Gastrocnemius medialis (tissue), 4 donors: ENCODE measurements around the gene MYT1. TPM values are rescaled to one million over a fixed set of nuclear protein-coding genes. Genes with fewer than 3 reads are reported as not detected.
A peak's percentile ranks its signal among the peaks of the same experiment; 100 is the strongest.

Experiments
- ATAC-seq, 2 donors: fragments of 150-250 bp; one replicate each; pipeline ENCODE4 v1.9.1; 2016
- DNase-seq, 2 donors: peaks; one replicate each; pipeline ENCODE4 v3.0.0-alpha.2; 2019
- H3K27ac ChIP-seq, 4 donors: fragments of 200-600 bp; sonication (generic); 1 replicate in 1 of 4; 2 replicates in 3 of 4; pipeline ENCODE4 v1.5.1; 2016 to 2018; ENCODE audit warnings: mild to moderate bottlenecking in 2 of 4, moderate library complexity in 1 of 4
- H3K27me3 ChIP-seq, 3 donors: fragments of 200-600 bp; sonication (generic) in 2 of 3; 1 replicate in 1 of 3; 2 replicates in 2 of 3; pipeline versions ENCODE4 v1.5.1 to v1.6.0; 2016 to 2019; ENCODE audit warnings: mild to moderate bottlenecking in 1 of 3, moderate library complexity in 1 of 3
- H3K36me3 ChIP-seq, 2 donors: fragments of 200-600 bp; sonication (generic) in 1 of 2; one replicate each; pipeline ENCODE4 v1.5.1; 2017 to 2018
- H3K4me1 ChIP-seq, 2 donors: fragments of 200-600 bp; sonication (generic) in 1 of 2; one replicate each; pipeline ENCODE4 v1.5.1; 2016 to 2017; ENCODE audit warnings: mild to moderate bottlenecking in 2 of 2
- H3K4me3 ChIP-seq, 4 donors: fragments of 200-600 bp; sonication (generic) in 3 of 4; 1 replicate in 1 of 4; 2 replicates in 3 of 4; pipeline ENCODE4 v1.5.1; 2016 to 2019; ENCODE audit warnings: mild to moderate bottlenecking in 2 of 4
- H3K9me3 ChIP-seq, 3 donors: fragments of 200-600 bp; sonication (generic) in 2 of 3; 1 replicate in 1 of 3; 2 replicates in 2 of 3; pipeline ENCODE4 v1.5.1; 2016 to 2019
- CTCF ChIP-seq, 5 experiments: fragments of 450-650 bp in 3 of 5; fragments of 200-600 bp in 2 of 5; sonication (generic) in 2 of 5; IDR thresholded peaks in 4 of 5; conservative IDR thresholded peaks in 1 of 5; 1 replicate in 4 of 5; 2 replicates in 1 of 5; pipeline ENCODE4 v1.5.1; 2016 to 2019; ENCODE audit warnings: antibody characterized with exemption in 5 of 5, mild to moderate bottlenecking in 3 of 5, moderate library complexity in 3 of 5
- POLR2A ChIP-seq, 2 donors: fragments of 450-650 bp; IDR thresholded peaks; one replicate each; pipeline ENCODE4 v1.6.1; 2017; ENCODE audit warnings: antibody characterized with exemption in 2 of 2, mild to moderate bottlenecking in 2 of 2, moderate library complexity in 2 of 2
- in situ Hi-C, 4 donors: fragments of 200-750 bp; cut with MboI; loops; one replicate each; pipeline versions ENCODE4 v1.15.0 to v1.8.0; 2017; ENCODE audit warnings: low sequenced_read_pairs in 4 of 4
- intact Hi-C: fragments of 100-400 bp; cut with DNase I; formaldehyde crosslinking; loops from one replicate; pipeline ENCODE4 v1.15.1; 2023; ENCODE audit warnings: low total_unique reads
- total RNA-seq, 4 donors: library from RNA; depleted of rRNA; stranded (reverse); fragments of >200 nt; gene quantifications; one replicate each; pipeline versions ENCODE4 v1.1.0 to v1.2.3, GENCODE V29; 2016

The MYT1 gene
- total RNA-seq, 4 donors from 2014 or later: not detected

GRCh38 chr20:64237316-64237715, 73.1 kb downstream of the MYT1 start:
- no peak overlapping the region for H3K27ac ChIP-seq
- no peak overlapping the region for H3K4me3 ChIP-seq
- intact Hi-C loops (no loop called here), in situ Hi-C loops (no loop called here)
- peaks cover 3 to 25% of the 10 kb centered on the region in 2 donors for H3K4me1 ChIP-seq
- ATAC-seq (no peak), DNase-seq (no peak)
- H3K36me3 ChIP-seq: no peaks in the 10 kb centered on the region
- no peaks in the 10 kb centered on the region for H3K27me3 ChIP-seq
- TF ChIP-seq CTCF (IDR thresholded peaks at IDR 0.05 in 4 of 5, conservative IDR thresholded peaks at IDR 0.05 in 1 of 5): no peak
- TF ChIP-seq POLR2A (IDR thresholded peaks at IDR 0.05): no peak
- no peaks in the 10 kb centered on the region for H3K9me3 ChIP-seq

GRCh38 chr20:64238115-64238825, 74.0 kb downstream of the MYT1 start:
- Histone ChIP-seq H3K36me3 (no peaks in the 10 kb centered on the region), H3K9me3 (no peaks in the 10 kb centered on the region), H3K27me3 (no peaks in the 10 kb centered on the region), H3K4me3 (no peak overlapping the region), H3K4me1 (peaks cover 3 to 21% of the 10 kb centered on the region in 2 donors), H3K27ac (peak overlapping the region in 2 of 4 donors; percentile 19 to 39)
- DNase-seq (no peak), ATAC-seq (peak; percentile 53 to 59)
- intact Hi-C loops: no loop called here
- in situ Hi-C loops: no loop called here
- no peak for TF ChIP-seq POLR2A (IDR thresholded peaks at IDR 0.05)
- TF ChIP-seq CTCF (IDR thresholded peaks at IDR 0.05 in 4 of 5, conservative IDR thresholded peaks at IDR 0.05 in 1 of 5): no peak

- Histone ChIP-seq H3K9me3 (no peaks in the 10 kb centered on the region), H3K4me1 (peaks cover 0 to 15% of the 10 kb centered on the region in 2 donors), H3K4me3 (no peak overlapping the region), H3K27ac (peak overlapping the region in 1 of 4 donors; percentile 39), H3K36me3 (no peaks in the 10 kb centered on the region), H3K27me3 (no peaks in the 10 kb centered on the region)
- ATAC-seq: no peak
- in situ Hi-C loops: no loop called here
- intact Hi-C loops: no loop called here
- no peak for DNase-seq
- TF ChIP-seq POLR2A (IDR thresholded peaks at IDR 0.05) (no peak), CTCF (IDR thresholded peaks at IDR 0.05 in 4 of 5, conservative IDR thresholded peaks at IDR 0.05 in 1 of 5) (no peak)
Observed at GRCh38 chr20:64238851-64239387, 74.7 kb downstream of the MYT1 start.

GRCh38 chr20:64239449-64240242, 75.4 kb downstream of the MYT1 start:
- peaks cover 0 to 10% of the 10 kb centered on the region in 2 donors for H3K4me1 ChIP-seq
- no peaks in the 10 kb centered on the region for H3K27me3 ChIP-seq
- H3K4me3 ChIP-seq: no peak overlapping the region
- DNase-seq: no peak
- in situ Hi-C loops (no loop called here), intact Hi-C loops (no loop called here)
- no peaks in the 10 kb centered on the region for H3K36me3 ChIP-seq
- no peak overlapping the region for H3K27ac ChIP-seq
- ATAC-seq: no peak
- no peak for TF ChIP-seq CTCF (IDR thresholded peaks at IDR 0.05 in 4 of 5, conservative IDR thresholded peaks at IDR 0.05 in 1 of 5)
- TF ChIP-seq POLR2A (IDR thresholded peaks at IDR 0.05): no peak
- no peaks in the 10 kb centered on the region for H3K9me3 ChIP-seq
